ENCODE results near the gene DBT.

GRCh38 chr1:100145116-100145515 is 104.5 kb downstream of the DBT start:
- TF ChIP-seq CTCF (conservative IDR thresholded peaks at IDR 0.05; ENCODE audit: low read length): no peak
- TF ChIP-seq EZH2phosphoT487 (IDR thresholded peaks at IDR 0.05; ENCODE audit: borderline replicate concordance, low read depth, low read length): no peak

Data from OCI-LY7 (cell line).